HG03135 (cell line): ENCODE results near the gene DPYSL4.

ENCODE experiments used
- ATAC-seq: cut with Tn5 transposase; IDR thresholded peaks from one replicate; pipeline ENCODE4 v1.9.1; 2021; ENCODE audit warnings: mild to moderate bottlenecking, moderate library complexity; ENCODE audit not compliant: unreplicated experiment

Gene DPYSL4

GRCh38 chr10:132186488-132187429 lies at the start of gene DPYSL4:
Gene DPYSL4, plus strand, starts transcription at chr10:132186948. Its CDS starts 116 bp downstream, at chr10:132187064.
- ATAC-seq, result no peak

GRCh38 chr10:132137111-132138072 lies 49.4 kb upstream of the DPYSL4 start:
- no peak for ATAC-seq

GRCh38 chr10:132138133-132138532 lies 48.6 kb upstream of the DPYSL4 start:
- ATAC-seq, result no peak

GRCh38 chr10:132138596-132138995 lies 48.2 kb upstream of the DPYSL4 start:
- no peak for ATAC-seq

- ATAC-seq, result no peak
Measured at GRCh38 chr10:132139526-132139925, 47.2 kb upstream of the DPYSL4 start.

GRCh38 chr10:132140167-132140925 lies 46.4 kb upstream of the DPYSL4 start:
- ATAC-seq, result no peak

GRCh38 chr10:132141076-132141475 lies 45.7 kb upstream of the DPYSL4 start:
- no peak for ATAC-seq

GRCh38 chr10:132141526-132142395 lies 45.0 kb upstream of the DPYSL4 start:
- no peak for ATAC-seq

- no peak for ATAC-seq
Measured at GRCh38 chr10:132142396-132143161, 44.2 kb upstream of the DPYSL4 start.

GRCh38 chr10:132143162-132143561 lies 43.6 kb upstream of the DPYSL4 start:
- no peak for ATAC-seq

- no peak for ATAC-seq
Measured at GRCh38 chr10:132144086-132144485, 42.7 kb upstream of the DPYSL4 start.

GRCh38 chr10:132145002-132145401 lies 41.7 kb upstream of the DPYSL4 start:
- no peak for ATAC-seq

GRCh38 chr10:132145521-132146185 lies 41.1 kb upstream of the DPYSL4 start:
- ATAC-seq, result no peak

GRCh38 chr10:132146271-132146671 lies 40.5 kb upstream of the DPYSL4 start:
- ATAC-seq, result no peak

GRCh38 chr10:132146941-132147915 lies 39.5 kb upstream of the DPYSL4 start:
- ATAC-seq, result no peak

- no peak for ATAC-seq
Measured at GRCh38 chr10:132148261-132149251, 38.2 kb upstream of the DPYSL4 start.
